Kidney epithelial cell (primary cell): ENCODE measurements around the gene OCA2. TPM values are rescaled to one million over a fixed set of nuclear protein-coding genes. Genes with fewer than 3 reads are reported as not detected.

Source experiments
- DNase-seq: peaks from one replicate; pipeline ENCODE4 v3.0.0-alpha.2; 2010; ENCODE audit warnings: low read depth
- H3K27me3 ChIP-seq: 2 replicates; pipeline ENCODE4 v1.6.0; 2011; ENCODE audit warnings: low read length; ENCODE audit not compliant: control insufficient read depth, insufficient read depth
- H3K36me3 ChIP-seq: 2 replicates; pipeline ENCODE4 v1.5.1; 2011; ENCODE audit warnings: low read length; ENCODE audit not compliant: control insufficient read depth, insufficient read depth
- H3K4me3 ChIP-seq: 2 replicates; pipeline ENCODE4 v1.5.1; 2011; ENCODE audit warnings: low read depth, mild to moderate bottlenecking, control low read depth, low read length
- total RNA-seq: library from RNA; depleted of rRNA; stranded (reverse); fragments of >200 nt; gene quantifications from 2 replicates; pipeline ENCODE4 v1.2.3, GENCODE V29; 2015
- TF ChIP-seq, protein P1 (sequence below): IDR thresholded peaks from 2 replicates; pipeline ENCODE4 v1.5.1; 2011; ENCODE audit warnings: mild to moderate bottlenecking, moderate library complexity, low read length, control low read depth, inconsistent platforms; ENCODE audit not compliant: insufficient read depth, poor library complexity, severe bottlenecking

Gene OCA2
- total RNA-seq, 1 donor from 2014 or later: 0.29 TPM

DNA sequence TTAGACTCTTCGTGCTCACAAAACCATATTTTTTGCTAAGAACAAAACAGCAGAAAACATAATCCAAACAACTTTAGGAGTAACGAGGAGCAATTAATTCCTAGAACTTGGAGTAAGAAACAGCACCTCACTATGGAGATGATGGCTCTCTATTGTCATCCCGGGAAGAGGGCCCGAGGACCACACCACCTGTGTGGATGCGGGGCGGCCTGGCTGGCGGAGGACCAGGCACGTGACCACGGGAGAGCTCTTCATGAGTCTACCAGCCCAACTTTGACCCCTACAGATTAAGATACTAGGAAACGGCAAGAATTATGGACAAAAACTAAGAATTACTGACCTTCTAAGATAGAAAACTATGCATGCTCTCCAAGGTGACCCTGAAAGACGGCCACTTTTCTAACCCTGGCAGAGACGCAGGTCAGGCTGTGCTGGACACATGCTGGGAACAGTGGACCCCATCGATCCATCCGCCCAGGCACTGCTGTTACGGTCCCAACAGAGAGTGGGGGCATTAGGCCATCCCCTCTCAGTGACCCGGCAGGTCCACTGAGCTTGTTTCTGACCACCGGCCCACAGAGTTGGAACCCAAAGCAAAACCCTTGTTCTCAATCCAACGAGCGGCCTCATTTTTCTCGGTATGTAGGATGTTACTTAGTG, 13.1 kb upstream of the OCA2 start:
- H3K36me3 ChIP-seq: peaks cover 4% of the 10 kb centered on the region

DNA sequence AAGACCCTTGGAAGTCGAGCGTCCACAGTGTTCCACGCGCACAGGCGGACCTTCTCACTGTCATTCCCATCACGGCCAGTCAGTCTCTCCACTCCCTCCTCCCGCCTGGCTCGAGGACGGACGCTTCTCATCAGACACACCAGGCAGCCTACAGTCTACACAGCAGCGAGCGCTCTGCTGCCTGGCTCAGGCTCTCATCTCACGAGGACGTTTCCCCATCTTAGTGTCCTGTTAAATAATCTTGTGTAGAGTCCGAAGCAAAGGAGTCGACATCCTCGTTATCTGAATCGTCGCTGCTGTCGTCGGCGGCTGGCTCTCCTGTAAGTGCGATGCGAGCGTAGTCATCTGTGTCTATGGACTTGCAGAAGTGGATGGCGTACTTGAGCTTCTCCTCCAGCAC, 12.4 kb upstream of the OCA2 start:
- Histone ChIP-seq H3K27me3 (peaks cover 8% of the 10 kb centered on the region), H3K36me3 (peaks cover 4% of the 10 kb centered on the region), H3K4me3 (no peak overlapping the region)
- TF ChIP-seq, protein P1, sequence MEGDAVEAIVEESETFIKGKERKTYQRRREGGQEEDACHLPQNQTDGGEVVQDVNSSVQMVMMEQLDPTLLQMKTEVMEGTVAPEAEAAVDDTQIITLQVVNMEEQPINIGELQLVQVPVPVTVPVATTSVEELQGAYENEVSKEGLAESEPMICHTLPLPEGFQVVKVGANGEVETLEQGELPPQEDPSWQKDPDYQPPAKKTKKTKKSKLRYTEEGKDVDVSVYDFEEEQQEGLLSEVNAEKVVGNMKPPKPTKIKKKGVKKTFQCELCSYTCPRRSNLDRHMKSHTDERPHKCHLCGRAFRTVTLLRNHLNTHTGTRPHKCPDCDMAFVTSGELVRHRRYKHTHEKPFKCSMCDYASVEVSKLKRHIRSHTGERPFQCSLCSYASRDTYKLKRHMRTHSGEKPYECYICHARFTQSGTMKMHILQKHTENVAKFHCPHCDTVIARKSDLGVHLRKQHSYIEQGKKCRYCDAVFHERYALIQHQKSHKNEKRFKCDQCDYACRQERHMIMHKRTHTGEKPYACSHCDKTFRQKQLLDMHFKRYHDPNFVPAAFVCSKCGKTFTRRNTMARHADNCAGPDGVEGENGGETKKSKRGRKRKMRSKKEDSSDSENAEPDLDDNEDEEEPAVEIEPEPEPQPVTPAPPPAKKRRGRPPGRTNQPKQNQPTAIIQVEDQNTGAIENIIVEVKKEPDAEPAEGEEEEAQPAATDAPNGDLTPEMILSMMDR: no peak
- no peak for DNase-seq

More for the DNA sequence above, 13.1 kb upstream of the OCA2 start:
- Histone ChIP-seq H3K27me3 (peaks cover 1% of the 10 kb centered on the region), H3K4me3 (no peak overlapping the region)
- no peak for DNase-seq
- TF ChIP-seq, protein P1: no peak

DNA sequence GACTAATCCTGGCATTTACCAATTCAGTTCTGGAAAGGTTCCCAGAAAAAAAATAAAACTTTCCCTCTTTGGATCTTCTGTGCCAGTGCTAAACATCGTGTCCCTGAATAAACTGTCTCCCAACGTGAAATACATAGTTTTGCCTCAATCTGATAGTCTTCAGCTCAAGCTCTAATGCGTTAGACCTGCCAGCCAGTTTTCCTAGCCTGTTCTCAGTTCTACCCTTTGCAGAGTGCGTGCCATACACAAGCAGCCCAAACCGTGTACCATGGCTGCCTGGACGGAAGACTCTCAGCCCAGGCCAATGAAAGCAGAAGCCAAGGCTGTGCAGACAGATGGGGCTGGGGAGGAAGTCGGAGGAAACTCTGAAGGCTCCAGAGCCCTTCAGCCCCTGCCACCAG, 11.4 kb upstream of the OCA2 start:
- no peak for DNase-seq
- TF ChIP-seq, protein P1: no peak
- H3K4me3 ChIP-seq: no peak overlapping the region
- peaks cover 13% of the 10 kb centered on the region for H3K27me3 ChIP-seq
- peaks cover 4% of the 10 kb centered on the region for H3K36me3 ChIP-seq

DNA sequence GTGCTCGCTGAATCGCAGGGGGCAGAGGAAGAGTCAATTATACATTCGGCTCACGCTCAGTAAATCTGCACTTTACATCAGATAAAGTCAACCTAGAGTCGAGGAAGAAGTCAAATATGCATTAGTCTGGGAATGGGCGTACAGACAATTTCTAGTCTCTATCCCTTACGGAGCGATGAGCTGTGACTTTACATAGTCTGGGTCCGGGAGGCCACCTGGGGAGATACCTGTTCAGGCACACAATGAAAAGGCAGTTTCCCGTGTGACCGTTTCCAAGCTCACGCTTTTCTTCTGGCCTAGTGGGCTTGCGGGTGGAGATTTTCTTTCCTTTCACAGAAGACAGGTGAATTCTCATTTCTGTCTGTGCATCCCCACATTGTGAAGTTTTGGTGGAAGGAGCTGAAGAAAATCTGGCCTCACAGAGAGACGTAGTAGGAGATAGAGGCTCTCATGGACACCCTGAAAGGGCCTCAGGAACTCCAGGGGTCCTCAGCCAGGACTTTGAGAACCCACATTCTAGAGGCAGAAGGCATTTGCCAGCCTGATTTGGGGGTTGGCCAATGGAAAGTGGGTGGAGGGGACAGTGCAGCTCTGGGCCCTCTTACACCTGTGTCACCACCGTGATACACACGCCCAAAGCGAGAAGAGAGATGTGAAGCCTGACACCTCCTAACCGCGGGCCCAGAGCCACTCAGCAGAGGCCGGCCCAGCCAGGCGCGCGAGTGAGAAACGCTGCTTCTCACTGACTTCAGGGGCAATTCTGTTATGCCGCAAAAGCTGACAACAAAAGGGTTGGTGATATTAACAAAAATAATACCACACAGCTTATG, 10.7 kb upstream of the OCA2 start:
- peaks cover 13% of the 10 kb centered on the region for H3K27me3 ChIP-seq
- H3K4me3 ChIP-seq: no peak overlapping the region
- no peak for DNase-seq
- TF ChIP-seq, protein P1: no peak
- H3K36me3 ChIP-seq: peaks cover 4% of the 10 kb centered on the region

DNA sequence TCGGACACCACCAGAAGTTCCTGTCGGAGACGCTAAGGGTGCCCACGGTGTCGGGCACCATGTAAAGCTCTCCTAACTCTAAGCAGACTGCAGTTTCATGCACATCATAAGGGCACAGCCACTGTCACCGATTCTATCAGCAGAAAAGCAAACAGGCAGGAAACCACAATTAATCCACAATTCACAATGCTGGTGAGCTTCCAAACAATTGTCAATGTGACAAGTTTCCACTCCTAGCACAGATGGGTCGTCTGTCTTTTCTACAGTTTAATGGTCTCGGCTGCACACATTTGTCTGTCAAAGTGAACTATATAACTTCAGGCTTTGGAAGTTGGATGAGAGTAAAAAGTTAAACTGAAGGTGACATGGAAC, 8.8 kb upstream of the OCA2 start:
- no peak overlapping the region for H3K4me3 ChIP-seq
- peaks cover 13% of the 10 kb centered on the region for H3K27me3 ChIP-seq
- no peaks in the 10 kb centered on the region for H3K36me3 ChIP-seq
- no peak for DNase-seq
- TF ChIP-seq, protein P1: no peak
